TTC549 (cell line): ENCODE results near the gene HK1.
"Not testable (repeated sequence)": the region's sequence is repeated elsewhere in the genome, so short reads cannot be mapped to it uniquely, and the experiment has no call there.

Experiments
- FAIRE-seq: peaks from 2 replicates; lab custom pipeline; 2012; peaks lifted over from hg19 to GRCh38; lab: Jason Lieb, UNC

Gene HK1

GRCh38 chr10:69278446-69278963 lies at the start of gene HK1:
HK1 (plus strand) TSS chr10:69278496.
- FAIRE-seq = no peak

GRCh38 chr10:69229616-69229916 lies 48.7 kb upstream of the HK1 start:
- no peak for FAIRE-seq

- no peak for FAIRE-seq
Measured at GRCh38 chr10:69230128-69230527, 48.2 kb upstream of the HK1 start.

- no peak for FAIRE-seq
Measured at GRCh38 chr10:69232252-69232651, 46.0 kb upstream of the HK1 start.

GRCh38 chr10:69232736-69233480 lies 45.4 kb upstream of the HK1 start:
- no peak for FAIRE-seq

GRCh38 chr10:69234447-69234846 lies 43.8 kb upstream of the HK1 start:
- no peak for FAIRE-seq

- FAIRE-seq = peak; percentile 23
Measured at GRCh38 chr10:69237528-69238159, 40.7 kb upstream of the HK1 start.

GRCh38 chr10:69239136-69239535 lies 39.2 kb upstream of the HK1 start:
- FAIRE-seq = no peak

- FAIRE-seq = no peak
Measured at GRCh38 chr10:69239816-69240434, 38.4 kb upstream of the HK1 start.

GRCh38 chr10:69240455-69240854 lies 37.8 kb upstream of the HK1 start:
- FAIRE-seq = no peak

- FAIRE-seq = no peak
Measured at GRCh38 chr10:69241575-69241974, 36.7 kb upstream of the HK1 start.

- FAIRE-seq = no peak
Measured at GRCh38 chr10:69242040-69242851, 36.0 kb upstream of the HK1 start.

- FAIRE-seq = no peak
Measured at GRCh38 chr10:69242852-69243212, 35.5 kb upstream of the HK1 start.

- FAIRE-seq = no peak
Measured at GRCh38 chr10:69243817-69244216, 34.5 kb upstream of the HK1 start.

GRCh38 chr10:69246036-69246435 lies 32.3 kb upstream of the HK1 start:
- no peak for FAIRE-seq

- no peak for FAIRE-seq
Measured at GRCh38 chr10:69246581-69247312, 31.5 kb upstream of the HK1 start.

- FAIRE-seq = no peak
Measured at GRCh38 chr10:69247313-69247710, 31.0 kb upstream of the HK1 start.

GRCh38 chr10:69248117-69248730 lies 30.1 kb upstream of the HK1 start:
- FAIRE-seq = no peak

GRCh38 chr10:69250041-69250440 lies 28.3 kb upstream of the HK1 start:
- FAIRE-seq = no peak

GRCh38 chr10:69251417-69251816 lies 26.9 kb upstream of the HK1 start:
- not testable (repeated sequence) for FAIRE-seq

GRCh38 chr10:69253171-69253570 lies 25.1 kb upstream of the HK1 start:
- FAIRE-seq = no peak

GRCh38 chr10:69254877-69255276 lies 23.4 kb upstream of the HK1 start:
- no peak for FAIRE-seq
